ENCODE data around the gene MXD1. TPM values are rescaled to one million over a fixed set of nuclear protein-coding genes. Genes with fewer than 3 reads are reported as not detected.
"Not testable (repeated sequence)": the region's sequence is repeated elsewhere in the genome, so short reads cannot be mapped to it uniquely, and the experiment has no call there.

MXD1 gene
- total RNA-seq (2022) (63.6 and 71.8 TPM in 2 replicates), Bru-seq, nascent RNA (percentile 99 among the genes with signal in this experiment), BruChase-seq, experiment 1, labeled RNA remaining after a 6-hour chase (percentile 89 among the genes with signal in this experiment), BruChase-seq, experiment 2, labeled RNA remaining after a 2-hour chase (percentile 98 among the genes with signal in this experiment)
- long read RNA-seq, full-length matches to known transcripts = 107 of 136 reads
- long read RNA-seq, partial matches to known transcripts = 3 of 136 reads
- long read RNA-seq, other reads (novel, unspliced or antisense) = 26 of 136 reads

- no peak for DNase-seq (ENCODE audit: unreplicated experiment)
- H3K27ac Mint-ChIP-seq (ENCODE audit: low read depth, unreplicated experiment) = peak within 1 kb of the TSS; percentile 46
- CTCF ChIA-PET = interaction anchor here (0.7 to 6.8 kb wide), 8 partner anchors 147 to 228 kb away, joined by 3 to 106 read pairs (median 4); no protein-coding TSS in a partner anchor
- no peaks in the 10 kb centered on the region for H3K27me3 Mint-ChIP-seq (ENCODE audit: insufficient read depth, unreplicated experiment)
- BruUV-seq (replicated peaks) = no TSS peak
- H3K4me1 Mint-ChIP-seq (ENCODE audit: insufficient read depth, unreplicated experiment) = peaks cover 24% of the 10 kb centered on the region
- POLR2A ChIA-PET = interaction anchor here (0.5 to 9.2 kb wide), 56 partner anchors 9 to 478 kb away, joined by 3 to 319 read pairs (median 5); partner anchors contain the start of genes ANXA4, C2orf42, FAM136A and NFU1
- H3K9me3 Mint-ChIP-seq (ENCODE audit: unreplicated experiment) = no peaks in the 10 kb centered on the region
- intact Hi-C loops (cut with micrococcal nuclease) = loop anchor here (1.0 to 10.0 kb wide), 6 partner anchors 156 to 730 kb away; partner anchors contain the start of genes SNRPG and TIA1
- peaks cover 25% of the 10 kb centered on the region for H3K36me3 Mint-ChIP-seq (ENCODE audit: insufficient read depth, unreplicated experiment)
- H3K4me3 Mint-ChIP-seq (ENCODE audit: unreplicated experiment) = peak within 1 kb of the TSS; percentile 78
- TF ChIP-seq CTCF (IDR thresholded peaks at IDR 0.05; ENCODE audit: unreplicated experiment) = no peak
Measured at GRCh38 chr2:69914950-69915945, at the start of gene MXD1. TSS of gene MXD1 (plus strand) at chr2:69915109. CDS start at chr2:69915331, 222 bp downstream.

- ChIA-PET CTCF (interaction anchor here (1.1 kb wide), 1 partner anchor 164 kb away, joined by 4 read pairs; no protein-coding TSS in a partner anchor), POLR2A (no interaction called here)
- Mint-ChIP-seq H3K27me3 (ENCODE audit: insufficient read depth, unreplicated experiment) (no peaks in the 10 kb centered on the region), H3K9me3 (ENCODE audit: unreplicated experiment) (no peaks in the 10 kb centered on the region), H3K27ac (ENCODE audit: low read depth, unreplicated experiment) (no peak overlapping the region), H3K4me3 (ENCODE audit: unreplicated experiment) (no peak overlapping the region), H3K4me1 (ENCODE audit: insufficient read depth, unreplicated experiment) (no peaks in the 10 kb centered on the region), H3K36me3 (ENCODE audit: insufficient read depth, unreplicated experiment) (no peaks in the 10 kb centered on the region)
- no TSS peak for BruUV-seq (replicated peaks)
- intact Hi-C loops (cut with micrococcal nuclease) = no loop called here
- TF ChIP-seq CTCF (IDR thresholded peaks at IDR 0.05; ENCODE audit: unreplicated experiment) = no peak
- no peak for DNase-seq (ENCODE audit: unreplicated experiment)
Measured at GRCh38 chr2:69888451-69888850, 26.5 kb upstream of the MXD1 start.

GRCh38 chr2:69889302-69889701, 25.6 kb upstream of the MXD1 start:
- POLR2A ChIA-PET = no interaction called here
- H3K27me3 Mint-ChIP-seq (ENCODE audit: insufficient read depth, unreplicated experiment) = no peaks in the 10 kb centered on the region
- DNase-seq (ENCODE audit: unreplicated experiment) = no peak
- H3K4me3 Mint-ChIP-seq (ENCODE audit: unreplicated experiment) = no peak overlapping the region
- no peak for TF ChIP-seq CTCF (IDR thresholded peaks at IDR 0.05; ENCODE audit: unreplicated experiment)
- no peaks in the 10 kb centered on the region for H3K4me1 Mint-ChIP-seq (ENCODE audit: insufficient read depth, unreplicated experiment)
- H3K9me3 Mint-ChIP-seq (ENCODE audit: unreplicated experiment) = no peaks in the 10 kb centered on the region
- BruUV-seq (replicated peaks) = no TSS peak
- no peak overlapping the region for H3K27ac Mint-ChIP-seq (ENCODE audit: low read depth, unreplicated experiment)
- CTCF ChIA-PET = no interaction called here
- intact Hi-C loops (cut with micrococcal nuclease) = no loop called here
- peaks cover 8% of the 10 kb centered on the region for H3K36me3 Mint-ChIP-seq (ENCODE audit: insufficient read depth, unreplicated experiment)

GRCh38 chr2:69890881-69891280, 24.0 kb upstream of the MXD1 start:
- Mint-ChIP-seq H3K4me1 (ENCODE audit: insufficient read depth, unreplicated experiment) (peaks cover 5% of the 10 kb centered on the region), H3K4me3 (ENCODE audit: unreplicated experiment) (no peak overlapping the region), H3K36me3 (ENCODE audit: insufficient read depth, unreplicated experiment) (peaks cover 15% of the 10 kb centered on the region), H3K27me3 (ENCODE audit: insufficient read depth, unreplicated experiment) (no peaks in the 10 kb centered on the region), H3K27ac (ENCODE audit: low read depth, unreplicated experiment) (no peak overlapping the region), H3K9me3 (ENCODE audit: unreplicated experiment) (no peaks in the 10 kb centered on the region)
- ChIA-PET POLR2A (interaction anchor here (0.7 to 1.2 kb wide), 3 partner anchors 12 to 25 kb away, joined by 3 read pairs; no protein-coding TSS in a partner anchor), CTCF (interaction anchor here (1.2 kb wide), 1 partner anchor 21 kb away, joined by 4 read pairs; no protein-coding TSS in a partner anchor)
- no TSS peak for BruUV-seq (replicated peaks)
- intact Hi-C loops (cut with micrococcal nuclease) = no loop called here
- no peak for TF ChIP-seq CTCF (IDR thresholded peaks at IDR 0.05; ENCODE audit: unreplicated experiment)
- DNase-seq (ENCODE audit: unreplicated experiment) = no peak

- CTCF ChIA-PET = interaction anchor here (0.5 to 1.0 kb wide), 3 partner anchors 72 to 168 kb away, joined by 3 to 4 read pairs (median 3); no protein-coding TSS in a partner anchor
Measured at GRCh38 chr2:69892838-69893424, 22.0 kb upstream of the MXD1 start.

More at GRCh38 chr2:69892838-69893424, 22.0 kb upstream of the MXD1 start:
- DNase-seq (ENCODE audit: unreplicated experiment); BruUV-seq (replicated peaks); H3K9me3 Mint-ChIP-seq (ENCODE audit: unreplicated experiment); H3K27me3 Mint-ChIP-seq (ENCODE audit: insufficient read depth, unreplicated experiment); intact Hi-C loops (cut with micrococcal nuclease): not testable (repeated sequence)
- peak overlapping the region; percentile 100 for H3K27ac Mint-ChIP-seq (ENCODE audit: low read depth, unreplicated experiment)
- POLR2A ChIA-PET = interaction anchor here (0.7 to 4.8 kb wide), 14 partner anchors 9 to 400 kb away, joined by 3 to 69 read pairs (median 4); partner anchors contain the start of genes MXD1, PCBP1 and SNRPG
- peaks cover 13% of the 10 kb centered on the region for H3K4me1 Mint-ChIP-seq (ENCODE audit: insufficient read depth, unreplicated experiment)
- H3K4me3 Mint-ChIP-seq (ENCODE audit: unreplicated experiment) = peak overlapping the region; percentile 99
- peaks cover 35% of the 10 kb centered on the region for H3K36me3 Mint-ChIP-seq (ENCODE audit: insufficient read depth, unreplicated experiment)
